Activated naive CD4-positive, alpha-beta T cell treated with anti-CD3 and anti-CD28 coated beads, Interleukin-2, amount 50 U/mL, for 24 hours (primary cell): ENCODE results near the gene STPG4.

ENCODE experiments used
- H3K27ac Mint-ChIP-seq: one replicate; pipeline ENCODE4 v1.8.0; 2021; ENCODE audit warnings: mild to moderate bottlenecking, mixed read lengths
- H3K27me3 Mint-ChIP-seq: one replicate; pipeline ENCODE4 v1.8.0; 2021; ENCODE audit warnings: mixed read lengths
- H3K36me3 Mint-ChIP-seq: one replicate; pipeline ENCODE4 v1.8.0; 2021; ENCODE audit warnings: mixed read lengths
- H3K4me1 Mint-ChIP-seq: one replicate; pipeline ENCODE4 v1.8.0; 2021; ENCODE audit warnings: mixed read lengths
- H3K4me3 Mint-ChIP-seq: one replicate; pipeline ENCODE4 v1.8.0; 2021; ENCODE audit warnings: mild to moderate bottlenecking, mixed read lengths
- H3K9me3 Mint-ChIP-seq: one replicate; pipeline ENCODE4 v1.8.0; 2021; ENCODE audit warnings: mixed read lengths

Gene STPG4

DNA sequence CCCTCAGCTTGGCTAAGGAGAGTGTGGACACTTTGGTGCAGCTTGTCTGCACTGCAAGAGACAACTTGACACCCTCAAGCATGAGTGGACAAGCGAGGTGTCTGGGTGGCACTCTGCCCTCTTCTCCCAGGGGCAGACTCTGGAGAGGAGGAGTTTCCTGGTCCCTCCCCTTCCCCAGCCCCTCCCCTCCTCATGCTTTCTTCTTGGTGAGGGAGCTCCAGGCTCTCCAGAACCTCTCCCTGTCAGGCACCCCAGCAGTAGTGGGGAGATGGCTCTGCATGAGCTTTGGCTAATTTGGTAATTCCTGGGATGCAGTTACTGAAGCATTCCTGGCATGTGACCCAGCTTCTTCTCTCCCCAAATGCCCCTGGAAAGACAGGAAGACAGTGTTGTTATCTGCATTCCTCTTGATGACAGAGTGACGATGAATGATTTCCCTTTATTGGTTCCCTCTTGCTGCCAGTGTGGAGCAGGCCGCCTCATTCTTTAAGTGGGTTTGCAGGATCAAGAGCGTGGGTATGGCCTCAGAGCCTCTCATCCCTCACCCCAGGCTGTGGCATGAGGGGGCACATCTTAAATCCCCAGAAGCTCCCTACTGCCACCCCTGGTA is 89.2 kb downstream of the STPG4 start:
- peaks cover 5% of the 10 kb centered on the region for H3K36me3 Mint-ChIP-seq
- no peaks in the 10 kb centered on the region for H3K9me3 Mint-ChIP-seq
- H3K27me3 Mint-ChIP-seq: no peaks in the 10 kb centered on the region
- H3K4me1 Mint-ChIP-seq: peaks cover 29% of the 10 kb centered on the region
- H3K4me3 Mint-ChIP-seq: no peak overlapping the region
- H3K27ac Mint-ChIP-seq: no peak overlapping the region

DNA sequence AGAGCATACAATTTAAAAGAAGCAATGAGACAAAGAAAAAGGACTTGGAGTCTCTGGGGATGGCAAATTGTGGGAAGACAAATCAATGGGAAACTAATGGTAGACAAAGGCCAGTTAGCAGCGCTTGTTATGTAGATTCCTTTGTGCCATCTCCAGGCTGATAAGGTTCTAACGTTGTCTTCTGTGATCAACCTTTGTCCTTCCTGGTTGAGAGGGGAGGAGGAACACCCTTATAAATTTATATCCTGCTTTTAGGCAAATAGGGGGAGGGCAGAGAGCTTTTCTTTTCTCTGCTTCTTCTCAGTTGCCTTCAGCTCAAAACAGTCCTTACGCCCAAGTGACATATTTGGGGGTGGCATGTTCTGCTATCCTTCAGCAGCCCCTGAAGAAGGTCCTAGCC is 89.8 kb downstream of the STPG4 start:
- H3K27me3 Mint-ChIP-seq: no peaks in the 10 kb centered on the region
- no peaks in the 10 kb centered on the region for H3K9me3 Mint-ChIP-seq
- H3K36me3 Mint-ChIP-seq: peaks cover 5% of the 10 kb centered on the region
- peaks cover 24% of the 10 kb centered on the region for H3K4me1 Mint-ChIP-seq
- H3K27ac Mint-ChIP-seq: no peak overlapping the region
- H3K4me3 Mint-ChIP-seq: no peak overlapping the region

GRCh38 chr2:47064106-47064505 is 91.0 kb downstream of the STPG4 start:
- no peaks in the 10 kb centered on the region for H3K9me3 Mint-ChIP-seq
- no peak overlapping the region for H3K27ac Mint-ChIP-seq
- H3K4me3 Mint-ChIP-seq: no peak overlapping the region
- H3K4me1 Mint-ChIP-seq: peaks cover 21% of the 10 kb centered on the region
- peaks cover 5% of the 10 kb centered on the region for H3K36me3 Mint-ChIP-seq
- no peaks in the 10 kb centered on the region for H3K27me3 Mint-ChIP-seq

DNA sequence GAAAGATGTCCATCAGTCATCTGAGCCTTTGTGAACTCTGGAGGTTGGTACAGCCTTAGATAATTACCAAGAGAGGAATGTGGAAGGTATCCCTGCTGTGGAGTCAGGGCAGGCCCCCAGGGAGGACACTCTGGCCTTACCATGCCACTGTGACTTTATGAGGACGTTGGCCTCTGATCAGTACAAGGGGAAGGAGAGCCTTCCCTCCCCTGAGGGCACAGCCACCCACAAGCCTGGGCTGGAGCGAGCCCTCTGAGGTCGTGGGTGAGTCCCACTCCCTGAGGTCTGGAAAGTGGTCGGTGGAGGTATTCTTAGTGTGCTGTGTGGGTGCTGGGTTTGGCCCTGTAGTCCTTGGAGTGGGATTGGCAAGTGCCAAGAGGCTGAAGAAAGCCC is 91.6 kb downstream of the STPG4 start:
- Mint-ChIP-seq H3K27ac (no peak overlapping the region), H3K27me3 (no peaks in the 10 kb centered on the region), H3K4me1 (peaks cover 18% of the 10 kb centered on the region), H3K36me3 (peaks cover 5% of the 10 kb centered on the region), H3K9me3 (no peaks in the 10 kb centered on the region), H3K4me3 (no peak overlapping the region)

DNA sequence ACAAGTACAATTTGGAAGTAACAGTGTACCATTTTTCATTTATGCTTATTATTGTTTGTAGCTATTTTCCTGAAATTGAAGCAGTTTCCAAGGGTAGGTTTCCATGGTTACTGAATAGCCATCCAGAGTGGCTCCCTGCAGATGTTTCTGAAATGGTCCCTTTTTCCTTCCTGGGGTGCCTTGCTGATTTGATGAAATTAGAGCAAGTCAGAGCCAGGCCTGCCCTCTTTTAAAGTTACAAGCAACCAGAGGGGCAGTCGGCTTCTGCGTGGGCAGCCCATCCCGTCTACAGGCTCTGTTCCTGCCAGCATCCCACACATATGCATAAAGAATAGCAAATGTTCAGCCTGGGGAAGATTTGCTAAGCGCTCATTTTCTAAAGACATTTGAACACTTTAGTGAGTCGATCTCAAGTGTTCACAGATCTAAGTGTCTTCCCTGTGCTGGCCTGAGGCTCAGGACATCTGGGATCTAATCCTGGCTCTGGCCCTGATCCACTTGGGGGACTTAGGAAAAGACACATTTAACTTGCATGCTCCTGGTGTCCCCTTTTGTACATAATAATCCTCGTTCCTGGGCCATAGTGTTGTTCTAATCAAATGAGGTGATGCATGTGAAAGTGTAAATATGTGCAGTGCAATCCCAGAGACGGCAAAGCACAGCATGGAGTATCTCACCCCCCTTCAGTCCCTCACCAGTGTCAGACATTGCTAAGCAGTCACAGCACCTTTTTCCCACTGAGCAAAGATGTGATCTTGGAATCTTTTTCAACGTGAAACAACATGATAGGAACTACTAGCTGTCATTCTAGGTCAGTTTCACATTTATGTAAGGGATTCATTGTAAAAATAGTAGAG is 92.2 kb downstream of the STPG4 start:
- Mint-ChIP-seq H3K36me3 (peaks cover 5% of the 10 kb centered on the region), H3K27me3 (no peaks in the 10 kb centered on the region), H3K27ac (no peak overlapping the region), H3K4me1 (peaks cover 13% of the 10 kb centered on the region), H3K9me3 (no peaks in the 10 kb centered on the region), H3K4me3 (no peak overlapping the region)

DNA sequence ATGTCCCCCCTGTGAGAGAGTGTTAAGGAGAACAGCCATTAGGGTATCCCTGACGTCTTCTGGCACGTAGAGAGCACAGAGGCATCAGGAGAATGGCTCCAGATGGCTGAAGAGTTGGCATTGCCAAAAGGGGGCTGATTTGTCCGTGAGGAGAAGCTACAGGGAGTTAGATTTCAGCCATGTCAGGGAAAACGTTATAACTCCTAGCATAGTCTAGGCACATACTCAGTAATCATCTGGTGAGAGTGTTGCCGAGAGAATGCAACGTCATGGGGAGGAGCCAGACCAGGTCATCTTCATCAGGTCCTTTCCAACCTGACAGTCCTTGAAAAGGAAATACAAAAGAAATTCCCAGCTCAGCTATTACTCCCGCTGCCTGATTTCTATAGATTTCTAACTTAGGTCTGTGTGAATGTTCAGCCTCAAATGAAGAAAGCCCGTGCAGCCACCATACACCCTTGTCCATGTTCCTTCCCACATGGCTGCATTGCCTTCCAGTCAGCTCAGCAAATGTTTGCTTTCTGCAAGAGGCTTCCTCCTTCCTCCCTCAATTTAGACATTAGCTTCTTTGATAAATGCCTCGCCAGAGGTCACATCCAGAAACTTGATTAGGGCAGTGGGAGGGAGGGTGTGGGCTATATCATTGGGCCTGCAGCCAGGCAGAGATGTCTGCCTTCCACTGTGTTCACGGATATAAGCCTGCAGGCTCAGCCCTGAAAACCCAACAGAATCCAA is 93.0 kb downstream of the STPG4 start:
- Mint-ChIP-seq H3K4me3 (no peak overlapping the region), H3K4me1 (peaks cover 16% of the 10 kb centered on the region), H3K36me3 (peaks cover 5% of the 10 kb centered on the region), H3K27me3 (no peaks in the 10 kb centered on the region), H3K27ac (no peak overlapping the region), H3K9me3 (no peaks in the 10 kb centered on the region)

DNA sequence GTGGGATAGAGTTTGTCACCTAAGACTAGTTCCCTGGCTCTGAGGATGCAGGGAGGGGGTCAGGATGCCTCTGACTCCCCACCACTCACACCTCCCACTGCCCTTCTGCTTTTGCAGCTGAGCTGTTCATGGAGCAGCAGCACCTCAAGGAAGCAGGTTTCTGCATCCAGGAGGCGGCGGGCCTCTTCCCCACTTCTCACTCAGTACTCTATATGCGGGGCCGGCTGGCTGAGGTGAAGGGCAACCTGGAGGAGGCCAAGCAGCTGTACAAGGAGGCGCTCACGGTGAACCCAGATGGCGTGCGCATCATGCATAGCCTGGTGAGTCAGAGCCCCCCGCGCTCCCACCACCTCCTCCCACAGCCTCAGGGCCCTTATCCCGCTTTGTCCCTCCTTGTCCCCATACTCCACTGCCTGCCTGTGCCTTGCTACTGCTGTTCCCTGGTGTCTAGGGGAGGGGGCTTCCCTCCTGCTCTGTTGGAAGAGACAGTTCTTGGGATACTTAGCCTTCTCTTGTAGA is 94.4 kb downstream of the STPG4 start:
- H3K36me3 Mint-ChIP-seq: peaks cover 7% of the 10 kb centered on the region
- H3K9me3 Mint-ChIP-seq: no peaks in the 10 kb centered on the region
- H3K27ac Mint-ChIP-seq: no peak overlapping the region
- no peaks in the 10 kb centered on the region for H3K27me3 Mint-ChIP-seq
- H3K4me1 Mint-ChIP-seq: peaks cover 23% of the 10 kb centered on the region
- no peak overlapping the region for H3K4me3 Mint-ChIP-seq

GRCh38 chr2:47058003-47058931 is 96.8 kb downstream of the STPG4 start:
- H3K27ac Mint-ChIP-seq: peak overlapping the region; percentile 17
- H3K36me3 Mint-ChIP-seq: peaks cover 7% of the 10 kb centered on the region
- no peak overlapping the region for H3K4me3 Mint-ChIP-seq
- H3K9me3 Mint-ChIP-seq: no peaks in the 10 kb centered on the region
- H3K4me1 Mint-ChIP-seq: peaks cover 30% of the 10 kb centered on the region
- no peaks in the 10 kb centered on the region for H3K27me3 Mint-ChIP-seq

- no peaks in the 10 kb centered on the region for H3K9me3 Mint-ChIP-seq
- H3K27me3 Mint-ChIP-seq: no peaks in the 10 kb centered on the region
- no peak overlapping the region for H3K4me3 Mint-ChIP-seq
- H3K36me3 Mint-ChIP-seq: peaks cover 5% of the 10 kb centered on the region
- H3K4me1 Mint-ChIP-seq: peaks cover 30% of the 10 kb centered on the region
- no peak overlapping the region for H3K27ac Mint-ChIP-seq
These were observed 97.5 kb downstream of the STPG4 start for GRCh38 chr2:47057687-47058002.

GRCh38 chr2:47056868-47057686 is 98.0 kb downstream of the STPG4 start:
- Mint-ChIP-seq H3K36me3 (peaks cover 9% of the 10 kb centered on the region), H3K9me3 (no peaks in the 10 kb centered on the region), H3K27me3 (no peaks in the 10 kb centered on the region), H3K4me1 (peaks cover 30% of the 10 kb centered on the region), H3K27ac (no peak overlapping the region), H3K4me3 (no peak overlapping the region)

DNA sequence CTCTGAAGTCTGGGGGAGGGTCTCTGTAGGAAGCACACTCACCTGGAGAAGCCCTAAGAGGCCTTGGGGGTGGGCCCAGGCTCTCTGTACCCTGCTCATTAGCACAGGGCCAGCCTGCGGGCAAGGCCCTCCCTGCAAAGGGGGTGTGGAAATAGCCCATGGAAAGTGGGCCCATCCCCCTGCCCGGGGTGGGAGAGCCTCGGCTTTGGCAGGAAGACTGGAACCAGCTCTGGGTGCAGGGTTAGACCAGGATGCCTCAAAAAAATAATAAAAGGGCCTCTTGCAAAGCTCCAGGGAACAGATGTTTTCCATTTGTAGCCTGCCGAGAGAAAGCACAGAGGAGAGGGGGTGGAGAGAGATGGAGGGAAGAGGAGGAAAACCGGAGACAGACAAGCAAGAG is 98.7 kb downstream of the STPG4 start:
- H3K9me3 Mint-ChIP-seq: no peaks in the 10 kb centered on the region
- no peak overlapping the region for H3K27ac Mint-ChIP-seq
- no peaks in the 10 kb centered on the region for H3K27me3 Mint-ChIP-seq
- H3K4me3 Mint-ChIP-seq: no peak overlapping the region
- peaks cover 30% of the 10 kb centered on the region for H3K4me1 Mint-ChIP-seq
- peaks cover 9% of the 10 kb centered on the region for H3K36me3 Mint-ChIP-seq

DNA sequence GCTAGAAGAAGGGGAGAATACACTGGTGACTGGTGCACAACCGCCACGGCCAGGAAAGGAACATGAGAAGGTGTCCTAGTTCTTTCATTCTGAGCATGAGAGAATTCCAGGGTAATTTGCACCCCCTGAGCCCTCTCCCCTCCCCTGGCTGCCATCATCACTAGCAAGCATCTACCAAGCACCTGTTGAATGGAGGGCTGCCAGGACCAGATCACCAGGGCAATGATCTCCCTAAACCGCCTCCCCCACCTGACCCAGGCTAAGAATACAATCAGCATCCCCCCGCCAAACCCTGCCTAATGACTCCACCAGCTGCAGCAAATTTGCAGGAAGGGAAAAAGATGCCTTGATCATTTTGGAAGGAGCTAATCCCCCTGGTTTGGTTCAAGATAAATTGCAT is 100.2 kb downstream of the STPG4 start:
- H3K9me3 Mint-ChIP-seq: no peaks in the 10 kb centered on the region
- peaks cover 30% of the 10 kb centered on the region for H3K4me1 Mint-ChIP-seq
- no peak overlapping the region for H3K27ac Mint-ChIP-seq
- no peaks in the 10 kb centered on the region for H3K27me3 Mint-ChIP-seq
- peaks cover 7% of the 10 kb centered on the region for H3K36me3 Mint-ChIP-seq
- no peak overlapping the region for H3K4me3 Mint-ChIP-seq

GRCh38 chr2:47054036-47054555 is 101.0 kb downstream of the STPG4 start:
- Mint-ChIP-seq H3K36me3 (peaks cover 7% of the 10 kb centered on the region), H3K4me3 (no peak overlapping the region), H3K9me3 (no peaks in the 10 kb centered on the region), H3K4me1 (peaks cover 30% of the 10 kb centered on the region), H3K27ac (no peak overlapping the region), H3K27me3 (no peaks in the 10 kb centered on the region)

DNA sequence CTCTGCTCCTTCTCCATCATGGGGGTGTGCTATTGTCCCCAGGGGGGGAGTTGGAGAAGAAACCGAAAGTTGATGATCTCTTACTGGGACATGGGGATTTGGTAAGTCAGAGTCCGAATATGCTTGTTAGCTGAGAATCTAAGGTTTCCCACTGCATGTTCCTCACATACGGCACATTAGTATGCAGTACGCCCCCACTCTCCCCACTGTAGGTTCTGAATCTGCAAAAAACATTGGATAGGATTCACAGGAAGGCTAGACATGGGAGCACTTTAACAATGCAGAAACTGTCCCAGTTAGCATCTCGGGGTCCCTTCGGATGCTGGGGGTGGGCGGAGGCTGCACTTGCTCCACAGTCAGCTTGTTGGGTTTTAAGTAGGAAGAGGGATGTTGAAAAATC is 102.3 kb downstream of the STPG4 start:
- Mint-ChIP-seq H3K36me3 (peaks cover 7% of the 10 kb centered on the region), H3K4me1 (peaks cover 28% of the 10 kb centered on the region), H3K27me3 (no peaks in the 10 kb centered on the region), H3K9me3 (no peaks in the 10 kb centered on the region), H3K27ac (no peak overlapping the region), H3K4me3 (no peak overlapping the region)
